WERI-Rb-1 (cell line): ENCODE results near the gene RXRB.

Experiments
- DNase-seq: peaks from one replicate; pipeline ENCODE4 v3.0.0-alpha.2; 2020
- H3K27ac ChIP-seq: fragments of 250-450 bp; sonication (Bioruptor Pico); 2 replicates; pipeline ENCODE4 v1.5.1; 2020; ENCODE audit warnings: mild to moderate bottlenecking, moderate library complexity
- H3K27me3 ChIP-seq: fragments of 250-450 bp; sonication (Bioruptor Pico); 2 replicates; pipeline ENCODE4 v1.5.1; 2021; ENCODE audit warnings: mild to moderate bottlenecking, low read depth, moderate library complexity; ENCODE audit not compliant: insufficient read depth, severe bottlenecking
- H3K36me3 ChIP-seq: fragments of 250-450 bp; sonication (Bioruptor Pico); 2 replicates; pipeline ENCODE4 v1.5.1; 2020; ENCODE audit warnings: mild to moderate bottlenecking, moderate library complexity
- H3K4me3 ChIP-seq: 2 replicates; pipeline ENCODE4 v1.5.1; 2011; ENCODE audit warnings: low read depth, mild to moderate bottlenecking, control low read depth, low read length
- H3K9me3 ChIP-seq: fragments of 250-450 bp; sonication (Bioruptor Pico); 2 replicates; pipeline ENCODE4 v1.5.1; 2021; ENCODE audit warnings: mild to moderate bottlenecking, moderate library complexity; ENCODE audit not compliant: severe bottlenecking
- TF ChIP-seq, protein P1 (sequence below): IDR thresholded peaks from 2 replicates; pipeline ENCODE4 v1.5.1; 2011; ENCODE audit warnings: low read depth, mild to moderate bottlenecking, control low read depth, inconsistent platforms, low read length

The RXRB gene

GRCh38 chr6:33166363-33166762 is 34.1 kb downstream of the RXRB start:
- H3K27me3 ChIP-seq = no peaks in the 10 kb centered on the region
- TF ChIP-seq, protein P1, sequence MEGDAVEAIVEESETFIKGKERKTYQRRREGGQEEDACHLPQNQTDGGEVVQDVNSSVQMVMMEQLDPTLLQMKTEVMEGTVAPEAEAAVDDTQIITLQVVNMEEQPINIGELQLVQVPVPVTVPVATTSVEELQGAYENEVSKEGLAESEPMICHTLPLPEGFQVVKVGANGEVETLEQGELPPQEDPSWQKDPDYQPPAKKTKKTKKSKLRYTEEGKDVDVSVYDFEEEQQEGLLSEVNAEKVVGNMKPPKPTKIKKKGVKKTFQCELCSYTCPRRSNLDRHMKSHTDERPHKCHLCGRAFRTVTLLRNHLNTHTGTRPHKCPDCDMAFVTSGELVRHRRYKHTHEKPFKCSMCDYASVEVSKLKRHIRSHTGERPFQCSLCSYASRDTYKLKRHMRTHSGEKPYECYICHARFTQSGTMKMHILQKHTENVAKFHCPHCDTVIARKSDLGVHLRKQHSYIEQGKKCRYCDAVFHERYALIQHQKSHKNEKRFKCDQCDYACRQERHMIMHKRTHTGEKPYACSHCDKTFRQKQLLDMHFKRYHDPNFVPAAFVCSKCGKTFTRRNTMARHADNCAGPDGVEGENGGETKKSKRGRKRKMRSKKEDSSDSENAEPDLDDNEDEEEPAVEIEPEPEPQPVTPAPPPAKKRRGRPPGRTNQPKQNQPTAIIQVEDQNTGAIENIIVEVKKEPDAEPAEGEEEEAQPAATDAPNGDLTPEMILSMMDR = no peak
- no peak overlapping the region for H3K4me3 ChIP-seq
- no peaks in the 10 kb centered on the region for H3K36me3 ChIP-seq
- no peak for DNase-seq
- no peak overlapping the region for H3K27ac ChIP-seq
- H3K9me3 ChIP-seq = no peaks in the 10 kb centered on the region

- TF ChIP-seq, protein P1 = no peak
- Histone ChIP-seq H3K27me3 (no peaks in the 10 kb centered on the region), H3K36me3 (no peaks in the 10 kb centered on the region), H3K9me3 (no peaks in the 10 kb centered on the region), H3K4me3 (no peak overlapping the region), H3K27ac (no peak overlapping the region)
- DNase-seq = peak; percentile 9
Observed at GRCh38 chr6:33165581-33166258, 34.7 kb downstream of the RXRB start.

DNA sequence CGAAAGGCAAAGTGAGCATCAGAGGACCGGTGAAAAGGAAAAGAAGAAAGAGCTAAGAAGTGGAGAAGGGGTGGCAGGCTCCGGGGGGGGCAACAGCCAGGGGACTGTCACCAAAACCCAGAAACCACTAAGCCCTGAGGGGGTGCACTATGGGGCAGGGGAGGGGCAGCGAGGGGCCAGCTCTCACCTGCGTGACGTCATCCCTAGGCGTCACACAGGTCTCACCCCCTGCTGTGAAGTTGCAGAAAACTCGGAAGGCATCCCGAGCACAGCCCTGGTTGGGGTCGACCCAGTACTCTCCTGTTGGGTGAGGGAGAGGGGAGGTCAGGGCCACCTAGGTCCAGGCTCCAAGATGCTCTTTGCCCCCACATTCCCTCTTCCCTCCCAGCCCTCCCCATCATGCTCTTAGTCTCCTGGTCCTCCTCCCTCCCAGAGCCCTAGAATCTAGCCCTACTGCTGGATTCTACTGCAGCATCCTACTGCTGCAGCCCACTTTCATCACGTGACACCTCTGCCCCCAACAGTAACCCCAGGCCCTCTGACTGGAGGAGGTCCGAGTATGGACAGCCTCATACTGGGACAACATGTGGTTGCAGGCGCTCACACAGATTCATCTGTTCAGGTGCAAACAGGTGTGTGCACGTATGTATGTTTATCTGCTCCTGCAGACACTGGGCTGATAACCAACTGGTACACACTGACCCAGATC is 35.6 kb downstream of the RXRB start:
- no peaks in the 10 kb centered on the region for H3K27me3 ChIP-seq
- no peak overlapping the region for H3K4me3 ChIP-seq
- DNase-seq = peak; percentile 8
- no peak overlapping the region for H3K27ac ChIP-seq
- H3K9me3 ChIP-seq = no peaks in the 10 kb centered on the region
- no peaks in the 10 kb centered on the region for H3K36me3 ChIP-seq
- TF ChIP-seq, protein P1 = no peak

- H3K27me3 ChIP-seq = no peaks in the 10 kb centered on the region
- H3K4me3 ChIP-seq = no peak overlapping the region
- TF ChIP-seq, protein P1 = no peak
- DNase-seq = no peak
- no peaks in the 10 kb centered on the region for H3K36me3 ChIP-seq
- no peak overlapping the region for H3K27ac ChIP-seq
- H3K9me3 ChIP-seq = no peaks in the 10 kb centered on the region
Observed at GRCh38 chr6:33164176-33164575, 36.3 kb downstream of the RXRB start.

- H3K27ac ChIP-seq = no peak overlapping the region
- TF ChIP-seq, protein P1 = no peak
- no peak overlapping the region for H3K4me3 ChIP-seq
- H3K36me3 ChIP-seq = no peaks in the 10 kb centered on the region
- H3K27me3 ChIP-seq = no peaks in the 10 kb centered on the region
- no peaks in the 10 kb centered on the region for H3K9me3 ChIP-seq
- peak; percentile 16 for DNase-seq
Observed at GRCh38 chr6:33163540-33163939, 36.9 kb downstream of the RXRB start.
